GM12875 (cell line): ENCODE results near the gene MLLT6.

Experiments
- H3K4me3 ChIP-seq: one replicate; pipeline ENCODE4 v1.5.1; 2011; ENCODE audit warnings: low read depth, low read length, control low read depth
- CTCF ChIP-seq: IDR thresholded peaks from 2 replicates; pipeline ENCODE4 v1.5.1; 2011; ENCODE audit warnings: low read depth, mild to moderate bottlenecking, control low read depth, inconsistent platforms, low read length, moderate library complexity, borderline replicate concordance; ENCODE audit not compliant: insufficient read depth

The MLLT6 gene

GRCh38 chr17:38748892-38749222, 43.8 kb downstream of the MLLT6 start:
- no peak for TF ChIP-seq CTCF

GRCh38 chr17:38749223-38750043, 44.4 kb downstream of the MLLT6 start:
- H3K4me3 ChIP-seq: peak overlapping the region; percentile 47
- no peak for TF ChIP-seq CTCF

More at GRCh38 chr17:38748892-38749222, 43.8 kb downstream of the MLLT6 start:
- H3K4me3 ChIP-seq: peak overlapping the region; percentile 47

- peak overlapping the region; percentile 47 for H3K4me3 ChIP-seq
- TF ChIP-seq CTCF: no peak
Observed at GRCh38 chr17:38750044-38750311, 44.9 kb downstream of the MLLT6 start.

- no peak for TF ChIP-seq CTCF
- peak overlapping the region; percentile 13 for H3K4me3 ChIP-seq
Observed at GRCh38 chr17:38750312-38751121, 45.4 kb downstream of the MLLT6 start.

- no peak for TF ChIP-seq CTCF
Observed at GRCh38 chr17:38751144-38751807, 46.2 kb downstream of the MLLT6 start.

GRCh38 chr17:38751808-38752307, 46.8 kb downstream of the MLLT6 start:
- peak overlapping the region; percentile 71 for H3K4me3 ChIP-seq
- TF ChIP-seq CTCF: no peak

More at GRCh38 chr17:38751144-38751807, 46.2 kb downstream of the MLLT6 start:
- H3K4me3 ChIP-seq: peak overlapping the region; percentile 13
